HG03039 (cell line): ENCODE data around the gene LAMB3.

Source experiments
- ATAC-seq: cut with Tn5 transposase; IDR thresholded peaks from one replicate; pipeline ENCODE4 v1.9.1; 2021; ENCODE audit warnings: mild to moderate bottlenecking, moderate library complexity; ENCODE audit not compliant: unreplicated experiment

Gene LAMB3

GRCh38 chr1:209618756-209619420 is 33.3 kb downstream of the LAMB3 start:
- ATAC-seq = no peak

DNA sequence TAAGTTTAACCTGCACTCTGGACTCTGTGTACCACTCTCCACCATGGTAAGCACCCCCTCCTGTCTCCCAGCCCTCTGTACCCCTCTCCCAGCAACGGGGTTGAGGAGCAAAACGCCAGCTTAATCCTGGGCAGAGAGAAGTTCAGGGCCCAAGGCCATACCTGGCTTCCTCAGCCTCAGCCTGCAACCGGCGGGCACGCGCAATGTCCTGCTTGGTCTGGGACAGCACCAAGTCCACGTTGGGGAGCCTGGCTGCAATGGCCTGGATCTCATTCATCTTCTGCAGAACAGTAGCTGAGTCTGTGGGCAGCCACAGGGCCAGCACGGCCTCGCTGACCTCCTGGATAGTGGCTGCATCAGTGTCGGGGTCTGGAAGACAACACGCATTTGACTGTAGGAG is 33.9 kb downstream of the LAMB3 start:
- no peak for ATAC-seq

- ATAC-seq = no peak
Observed at GRCh38 chr1:209617755-209618154, 34.5 kb downstream of the LAMB3 start.

DNA sequence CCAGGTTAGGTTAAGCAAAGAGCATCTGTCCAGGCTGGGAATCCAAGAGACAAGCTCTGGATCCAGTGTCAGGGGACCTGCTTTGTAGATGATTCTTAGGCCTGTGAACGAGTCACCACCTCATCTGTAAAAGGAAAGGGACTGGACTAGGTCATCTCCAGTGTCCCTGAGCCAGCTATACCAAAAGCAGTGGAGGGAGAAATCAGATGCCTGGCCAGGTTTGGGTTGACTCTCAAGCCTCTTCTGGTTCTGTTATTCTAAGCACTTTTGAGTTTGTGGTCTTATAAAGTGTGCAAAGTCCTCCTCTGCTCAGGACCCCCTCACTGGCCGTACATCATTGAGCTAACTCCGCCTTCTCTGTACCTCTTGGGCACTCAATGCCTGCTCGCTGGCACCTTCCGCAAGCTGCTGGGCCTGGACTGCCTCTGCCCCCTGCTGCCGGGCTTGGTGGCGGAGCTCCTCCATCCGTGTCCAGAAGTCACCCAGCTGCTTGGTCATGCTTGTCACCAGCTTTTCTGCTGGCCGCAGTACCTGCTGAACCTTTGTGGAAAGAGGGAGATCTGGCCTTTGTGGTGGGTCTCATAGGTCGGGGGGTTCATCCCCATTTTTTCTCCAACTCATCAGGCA is 35.1 kb downstream of the LAMB3 start:
- ATAC-seq = no peak

DNA sequence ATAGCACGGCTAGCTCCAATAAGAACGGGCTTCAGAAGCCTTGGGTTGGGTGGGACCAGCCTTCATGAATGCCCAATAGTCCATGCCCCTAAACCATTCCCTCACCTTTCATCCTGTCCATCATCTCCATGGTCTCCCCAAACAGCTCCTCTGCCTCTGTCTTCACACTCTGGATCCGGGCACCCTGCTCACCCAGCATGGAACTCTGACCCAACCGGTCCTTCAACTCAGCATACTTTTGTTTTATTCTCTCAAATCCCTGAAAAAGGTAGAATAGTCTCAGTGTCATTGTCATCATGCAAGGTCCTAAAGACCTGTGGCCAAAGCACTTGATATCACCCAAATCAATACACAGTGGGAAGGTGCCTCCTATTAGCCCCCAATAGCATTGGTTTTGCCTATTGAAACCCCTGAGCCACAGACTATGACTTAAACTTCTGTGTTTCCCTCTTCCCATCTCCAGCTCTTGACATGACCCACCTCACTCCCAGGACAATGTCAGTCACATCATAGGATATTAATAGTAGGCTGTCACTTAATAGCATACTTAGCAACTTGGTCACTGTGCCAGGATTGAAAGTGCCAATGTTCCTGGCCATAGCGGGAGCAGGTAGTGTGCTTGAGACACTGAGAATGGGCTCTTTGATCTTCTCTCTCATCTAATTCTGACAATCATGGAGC is 35.7 kb downstream of the LAMB3 start:
- no peak for ATAC-seq

- no peak for ATAC-seq
Observed at GRCh38 chr1:209614906-209615305, 37.3 kb downstream of the LAMB3 start.

- ATAC-seq = no peak
Observed at GRCh38 chr1:209614151-209614420, 38.1 kb downstream of the LAMB3 start.

DNA sequence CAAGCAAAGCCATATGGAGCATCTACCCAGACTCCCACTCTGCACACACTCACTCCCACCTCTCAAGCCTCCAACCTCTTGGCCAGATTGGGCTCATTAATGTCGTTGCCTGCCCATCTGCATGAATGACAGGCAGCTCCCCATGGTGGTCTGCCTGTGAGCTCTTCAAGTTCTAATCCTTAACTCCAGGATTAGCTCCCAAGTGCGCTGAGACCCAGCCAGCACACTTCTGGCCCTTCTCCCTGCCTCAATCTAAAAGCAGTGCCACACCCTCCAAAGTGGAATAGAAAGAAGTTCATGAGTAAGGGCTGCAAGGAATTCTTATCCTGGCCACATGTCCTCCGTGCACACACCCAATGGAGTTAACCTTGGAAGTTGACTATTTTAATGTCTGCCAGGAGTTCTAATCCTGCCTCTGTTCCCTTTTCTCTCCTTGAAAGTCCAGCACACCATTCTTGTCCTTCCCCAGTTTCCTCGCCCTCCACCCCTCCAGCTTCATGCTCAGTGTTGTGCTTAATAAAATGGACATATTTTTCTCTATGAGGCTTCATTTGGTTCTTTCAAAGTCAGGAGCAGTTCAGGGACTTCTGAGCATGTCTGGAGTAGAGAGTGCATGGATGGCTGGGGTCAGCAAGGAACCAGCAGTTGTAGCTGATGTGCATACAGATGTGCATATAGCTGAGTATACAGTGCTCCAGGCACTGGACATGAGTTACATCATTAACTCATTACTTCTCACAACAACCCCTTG is 38.6 kb downstream of the LAMB3 start:
- no peak for ATAC-seq

DNA sequence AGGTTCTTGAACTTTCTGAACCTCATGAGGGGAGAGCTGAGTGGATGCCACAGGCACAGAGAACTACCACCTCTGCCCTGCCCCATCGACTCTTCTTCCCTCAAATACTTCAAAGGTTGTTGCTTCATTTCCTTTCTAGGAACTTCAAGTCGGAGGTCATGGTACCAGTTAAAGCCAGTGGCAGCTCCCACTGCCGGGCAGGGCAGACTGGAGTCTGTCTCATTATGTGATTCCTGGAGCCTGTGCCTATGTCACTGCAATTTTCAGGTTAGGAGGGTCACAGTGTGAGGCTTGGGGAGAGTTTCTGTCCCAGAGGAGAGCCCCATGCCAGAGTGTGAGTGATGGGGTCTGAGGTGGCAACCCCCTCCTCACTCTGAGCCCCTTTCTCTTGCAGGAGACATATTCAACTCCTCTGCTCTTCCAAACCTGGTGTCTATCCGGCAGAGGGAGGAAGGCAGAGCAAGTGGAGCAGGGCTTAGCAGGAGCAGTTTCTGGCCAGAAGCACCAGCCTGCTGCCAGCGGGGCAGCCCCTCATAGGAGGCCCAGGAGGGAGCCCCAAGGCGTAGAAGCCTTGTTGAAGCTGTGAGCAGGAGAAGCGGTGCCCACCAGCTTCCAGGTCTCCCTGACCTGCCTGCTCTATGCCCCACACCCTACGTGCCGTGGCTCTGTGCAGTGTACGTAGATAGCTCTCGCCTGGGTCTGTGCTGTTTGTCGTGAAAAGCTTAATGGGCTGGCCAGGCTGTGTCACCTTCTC is 39.4 kb downstream of the LAMB3 start:
- no peak for ATAC-seq

GRCh38 chr1:209611771-209612570 is 40.3 kb downstream of the LAMB3 start:
- ATAC-seq = no peak

GRCh38 chr1:209610631-209610905 is 41.7 kb downstream of the LAMB3 start:
- ATAC-seq = no peak

- ATAC-seq = no peak
Observed at GRCh38 chr1:209609791-209610630, 42.2 kb downstream of the LAMB3 start.

DNA sequence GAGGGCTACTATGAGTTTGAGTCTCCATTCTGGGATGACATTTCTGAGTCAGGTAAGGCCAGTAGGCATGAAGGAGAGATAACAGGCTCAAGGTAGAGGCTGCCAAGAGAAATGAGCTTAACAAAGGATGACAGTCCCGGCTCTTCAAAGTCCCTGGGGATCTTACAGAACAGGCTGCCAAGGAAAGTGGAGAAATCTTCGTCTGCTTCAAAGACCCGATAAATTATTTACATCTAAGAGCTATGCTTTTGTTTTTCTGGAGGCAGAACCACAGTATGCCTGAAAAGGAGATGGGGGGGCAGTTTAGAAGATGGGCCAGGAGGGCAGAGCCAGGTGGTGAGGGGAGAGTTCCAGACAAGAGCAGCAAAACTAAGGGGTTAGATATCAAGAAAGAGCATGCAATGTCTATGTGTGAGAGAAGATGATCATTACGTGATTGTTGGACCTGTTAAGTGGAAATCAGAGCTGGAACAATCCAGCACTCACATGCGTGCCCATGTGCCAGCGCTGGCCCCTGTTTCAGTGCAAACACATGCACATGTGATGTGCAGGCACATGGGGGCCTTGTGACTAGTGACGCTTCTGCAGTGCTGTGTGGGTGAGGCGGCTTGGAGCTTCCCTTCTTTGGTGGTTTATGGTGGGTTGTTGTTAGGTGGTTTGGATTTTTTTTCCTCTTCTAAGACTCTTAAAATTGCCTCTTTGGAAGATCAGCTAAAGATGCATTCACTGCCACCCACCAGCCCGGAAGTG is 43.0 kb downstream of the LAMB3 start:
- ATAC-seq = no peak

GRCh38 chr1:209607795-209608178 is 44.4 kb downstream of the LAMB3 start:
- peak; percentile 25 for ATAC-seq

DNA sequence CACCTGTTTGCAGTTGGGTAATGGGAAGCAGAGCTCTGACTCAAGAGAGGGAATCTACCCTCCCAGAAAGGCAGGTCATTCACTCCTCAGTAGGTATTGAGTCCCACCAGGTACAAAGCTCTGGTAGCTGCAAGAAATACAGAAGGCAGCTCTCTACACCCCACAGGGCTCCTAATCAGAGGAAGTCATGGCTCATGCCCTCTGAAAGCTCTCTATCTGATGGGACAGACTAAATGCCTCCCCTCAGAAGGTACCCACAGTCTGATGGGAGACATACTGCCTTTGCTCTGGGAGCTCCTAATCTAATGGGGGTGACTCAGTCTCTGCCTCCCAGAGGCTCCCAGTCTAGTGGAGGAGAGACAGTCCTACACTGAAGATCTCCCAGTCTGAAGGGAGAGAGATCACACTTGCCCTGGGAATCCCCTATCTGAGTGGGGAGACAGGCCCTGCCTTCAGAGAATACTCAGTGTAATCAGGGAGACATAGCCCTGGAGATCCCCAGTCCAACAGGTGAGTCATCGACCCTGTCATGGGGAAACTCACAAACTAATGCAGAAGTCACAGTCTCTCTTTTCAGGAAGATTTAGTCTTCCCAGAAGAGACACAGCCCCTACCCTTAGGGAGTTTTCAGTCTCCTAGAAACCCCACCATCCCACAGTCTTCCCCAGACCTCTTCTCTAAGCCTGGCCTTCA is 45.0 kb downstream of the LAMB3 start:
- peak; percentile 87 for ATAC-seq

- ATAC-seq = no peak
Observed at GRCh38 chr1:209603877-209604276, 48.3 kb downstream of the LAMB3 start.

DNA sequence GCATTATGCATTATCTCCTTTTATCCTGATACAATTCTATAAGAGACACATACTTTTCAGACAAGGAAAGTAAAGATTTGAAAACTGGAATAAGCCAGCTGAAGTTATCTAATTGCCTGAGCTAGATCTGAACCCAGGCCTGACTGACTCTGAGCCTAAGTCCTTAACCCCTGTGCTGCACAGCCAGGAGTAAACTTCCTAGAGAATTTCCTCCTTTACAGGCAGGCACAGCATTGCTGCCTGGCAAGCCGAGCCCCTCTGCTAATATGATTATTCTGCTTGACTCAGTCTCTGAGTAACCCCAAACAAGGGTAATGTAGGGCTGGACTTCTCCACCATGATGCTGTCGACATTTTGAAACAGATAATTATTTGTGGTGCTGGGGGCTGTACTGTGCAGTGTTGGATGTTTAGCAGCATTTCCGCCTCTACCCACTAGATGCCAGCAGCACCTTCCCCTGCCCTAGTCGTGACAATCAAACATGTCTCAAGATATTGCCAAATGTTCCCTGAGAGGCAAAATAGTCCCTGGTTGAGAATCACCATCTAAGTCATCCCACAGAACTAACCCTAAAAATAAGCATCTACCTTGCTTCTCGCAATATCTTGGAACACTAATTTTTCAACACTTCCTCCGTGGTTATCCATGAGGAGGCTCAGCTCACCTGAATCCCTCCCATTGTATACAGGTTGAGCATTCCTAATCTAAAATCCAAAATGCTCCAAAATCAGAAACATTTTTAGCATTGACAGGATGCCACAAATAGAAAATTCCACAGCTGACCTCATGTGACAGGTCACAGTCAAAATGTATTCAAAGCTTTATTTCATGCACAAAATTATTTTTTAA is 50.2 kb downstream of the LAMB3 start:
- ATAC-seq = no peak
